Activated naive CD8-positive, alpha-beta T cell treated with anti-CD3 and anti-CD28 coated beads, Interleukin-2, amount 50 U/mL, for 24 hours (primary cell): Measurements from ENCODE around the gene FGFRL1.
"Not testable (repeated sequence)": the region's sequence is repeated elsewhere in the genome, so short reads cannot be mapped to it uniquely, and the experiment has no call there.

Experiments used
- ATAC-seq: fragments of 150-1000 bp; cut with Tn5 transposase; one replicate; pipeline ENCODE4 v1.10.0; 2021
- DNase-seq: peaks from one replicate; pipeline ENCODE4 v3.0.0; 2021
- H3K27ac Mint-ChIP-seq: one replicate; pipeline ENCODE4 v1.8.0; 2021; ENCODE audit warnings: mild to moderate bottlenecking, mixed read lengths
- H3K27me3 Mint-ChIP-seq: one replicate; pipeline ENCODE4 v1.8.0; 2021; ENCODE audit warnings: mixed read lengths
- H3K36me3 Mint-ChIP-seq: one replicate; pipeline ENCODE4 v1.8.0; 2021; ENCODE audit warnings: low read depth, mixed read lengths
- H3K4me1 Mint-ChIP-seq: one replicate; pipeline ENCODE4 v1.8.0; 2021; ENCODE audit warnings: mixed read lengths
- H3K4me3 Mint-ChIP-seq: one replicate; pipeline ENCODE4 v1.8.0; 2021; ENCODE audit warnings: mild to moderate bottlenecking, moderate library complexity, mixed read lengths
- H3K9me3 Mint-ChIP-seq: one replicate; pipeline ENCODE4 v1.8.0; 2021; ENCODE audit warnings: mixed read lengths

FGFRL1 gene

DNA sequence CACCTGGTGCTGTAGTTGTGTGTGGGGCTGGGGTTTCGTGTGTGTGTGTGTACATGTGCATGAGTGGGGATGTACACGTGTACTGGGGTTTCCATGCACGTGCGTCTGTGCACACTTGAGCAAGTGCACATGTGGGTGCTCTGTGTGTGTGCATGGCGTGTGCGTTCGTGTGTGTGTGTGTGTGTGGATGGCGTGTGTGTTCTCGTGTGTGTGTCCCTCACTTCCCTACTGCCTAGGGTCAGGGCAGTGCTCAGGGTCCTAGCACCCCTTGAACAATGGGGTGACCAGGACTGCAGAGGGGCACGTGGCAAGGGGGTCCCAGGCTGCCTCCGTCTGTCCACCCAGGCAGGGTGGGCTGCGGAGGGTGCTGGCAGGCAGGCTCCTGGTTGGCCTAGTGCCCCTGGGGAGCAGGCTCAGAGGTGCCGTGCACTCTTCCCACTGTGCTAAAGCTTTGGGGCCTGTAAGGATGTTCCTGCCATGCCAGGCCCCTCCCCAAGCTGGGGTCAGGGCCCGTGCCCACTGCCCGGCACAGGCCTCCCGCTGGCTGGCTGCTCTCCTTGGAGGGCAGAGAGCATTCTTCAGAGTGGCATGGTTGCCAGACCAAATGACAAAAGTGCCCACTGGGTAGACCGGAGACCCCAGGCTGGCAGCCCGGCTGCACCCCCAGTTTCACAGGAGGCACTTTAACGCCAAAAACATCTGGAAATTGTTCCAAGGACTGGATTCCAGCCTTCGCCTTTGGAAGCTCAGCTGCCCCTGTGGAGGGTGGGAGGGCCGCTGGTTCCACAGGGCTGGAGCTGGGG, 29.1 kb downstream of the FGFRL1 start:
- H3K4me3 Mint-ChIP-seq = no peak overlapping the region
- ATAC-seq (no peak), DNase-seq (no peak)
- no peak overlapping the region for H3K27ac Mint-ChIP-seq
- H3K9me3 Mint-ChIP-seq = peaks cover 4% of the 10 kb centered on the region
- H3K4me1 Mint-ChIP-seq = peaks cover 2% of the 10 kb centered on the region
- H3K36me3 Mint-ChIP-seq = no peaks in the 10 kb centered on the region
- H3K27me3 Mint-ChIP-seq = peaks cover 16% of the 10 kb centered on the region

- H3K27ac Mint-ChIP-seq = no peak overlapping the region
- no peak overlapping the region for H3K4me3 Mint-ChIP-seq
- peaks cover 17% of the 10 kb centered on the region for H3K27me3 Mint-ChIP-seq
- ATAC-seq (no peak), DNase-seq (no peak)
- peaks cover 4% of the 10 kb centered on the region for H3K9me3 Mint-ChIP-seq
- H3K36me3 Mint-ChIP-seq = no peaks in the 10 kb centered on the region
- peaks cover 2% of the 10 kb centered on the region for H3K4me1 Mint-ChIP-seq
Observed at GRCh38 chr4:1041147-1041935, 29.9 kb downstream of the FGFRL1 start.

DNA sequence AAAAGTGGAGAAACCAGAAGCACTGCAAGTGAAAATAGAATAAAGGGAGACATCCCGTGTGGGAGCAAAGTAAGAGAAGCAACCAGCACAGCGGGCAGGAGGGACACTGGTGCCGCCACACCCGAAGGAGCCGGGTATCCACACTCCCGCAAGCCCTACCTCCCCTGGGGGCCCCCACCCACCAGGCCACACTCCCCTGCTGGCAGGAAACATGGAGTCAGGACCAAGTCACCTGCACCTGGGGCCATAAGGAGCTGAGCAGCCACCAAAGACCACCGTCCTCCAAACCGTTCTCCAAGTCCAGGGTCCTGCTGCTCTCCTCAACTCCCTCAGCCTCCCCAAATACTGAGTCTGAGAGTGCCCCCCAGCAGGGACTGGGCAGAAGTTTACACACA, 30.5 kb downstream of the FGFRL1 start:
- ATAC-seq (no peak), DNase-seq (no peak)
- Mint-ChIP-seq H3K27ac (no peak overlapping the region), H3K9me3 (peaks cover 4% of the 10 kb centered on the region), H3K4me1 (peaks cover 4% of the 10 kb centered on the region), H3K4me3 (no peak overlapping the region), H3K27me3 (peaks cover 19% of the 10 kb centered on the region), H3K36me3 (peaks cover 3% of the 10 kb centered on the region)

DNA sequence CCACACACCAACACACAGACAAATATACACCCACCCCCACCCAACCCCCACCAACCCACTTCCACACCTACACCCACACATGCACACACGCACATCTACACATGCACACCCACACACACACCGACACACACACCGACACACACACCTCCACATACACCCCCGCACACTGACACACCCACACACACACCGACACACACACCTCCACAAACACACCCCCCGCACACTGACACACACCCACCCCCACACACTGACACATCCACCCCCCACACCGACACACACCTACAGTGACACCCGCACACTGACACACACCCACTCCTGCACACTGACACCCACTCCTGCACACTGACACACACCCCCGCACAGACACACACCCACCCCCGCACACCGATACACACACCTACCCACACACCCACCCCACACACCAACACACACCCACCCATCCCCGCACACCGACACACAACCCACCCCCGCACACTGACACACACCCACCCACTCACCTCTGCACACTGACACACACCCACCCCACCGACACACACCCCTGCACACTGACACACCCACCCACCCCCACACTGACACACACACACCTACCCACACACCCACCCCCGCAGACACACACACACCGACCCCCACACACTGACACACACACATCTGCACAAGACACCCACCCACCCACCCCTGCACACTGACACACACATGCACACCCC, 31.1 kb downstream of the FGFRL1 start:
- ATAC-seq = no peak
- Mint-ChIP-seq H3K9me3 (peaks cover 4% of the 10 kb centered on the region), H3K27ac (no peak overlapping the region), H3K27me3 (peaks cover 23% of the 10 kb centered on the region), H3K4me1 (peaks cover 4% of the 10 kb centered on the region), H3K36me3 (peaks cover 3% of the 10 kb centered on the region), H3K4me3 (no peak overlapping the region)
- no peak for DNase-seq

DNA sequence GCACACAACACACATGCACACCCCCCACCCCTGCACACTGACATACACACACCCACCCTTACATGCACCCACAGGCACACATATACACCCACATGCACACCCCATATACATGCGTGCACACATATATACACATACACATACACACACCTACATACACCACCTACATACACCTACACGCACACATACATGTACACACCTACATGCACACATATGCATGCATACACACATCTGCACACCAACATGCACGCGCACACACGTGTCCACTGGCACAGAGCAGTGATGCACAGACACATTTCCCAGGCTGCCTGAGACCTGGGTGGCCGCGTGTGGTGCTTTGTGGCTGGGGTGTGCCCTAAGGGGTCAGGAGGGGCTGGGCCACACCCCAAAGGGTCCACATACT, 31.7 kb downstream of the FGFRL1 start:
- Mint-ChIP-seq H3K4me1 (peaks cover 4% of the 10 kb centered on the region), H3K4me3 (peak overlapping the region; percentile 42)
- peak; percentile 15 for ATAC-seq

DNA sequence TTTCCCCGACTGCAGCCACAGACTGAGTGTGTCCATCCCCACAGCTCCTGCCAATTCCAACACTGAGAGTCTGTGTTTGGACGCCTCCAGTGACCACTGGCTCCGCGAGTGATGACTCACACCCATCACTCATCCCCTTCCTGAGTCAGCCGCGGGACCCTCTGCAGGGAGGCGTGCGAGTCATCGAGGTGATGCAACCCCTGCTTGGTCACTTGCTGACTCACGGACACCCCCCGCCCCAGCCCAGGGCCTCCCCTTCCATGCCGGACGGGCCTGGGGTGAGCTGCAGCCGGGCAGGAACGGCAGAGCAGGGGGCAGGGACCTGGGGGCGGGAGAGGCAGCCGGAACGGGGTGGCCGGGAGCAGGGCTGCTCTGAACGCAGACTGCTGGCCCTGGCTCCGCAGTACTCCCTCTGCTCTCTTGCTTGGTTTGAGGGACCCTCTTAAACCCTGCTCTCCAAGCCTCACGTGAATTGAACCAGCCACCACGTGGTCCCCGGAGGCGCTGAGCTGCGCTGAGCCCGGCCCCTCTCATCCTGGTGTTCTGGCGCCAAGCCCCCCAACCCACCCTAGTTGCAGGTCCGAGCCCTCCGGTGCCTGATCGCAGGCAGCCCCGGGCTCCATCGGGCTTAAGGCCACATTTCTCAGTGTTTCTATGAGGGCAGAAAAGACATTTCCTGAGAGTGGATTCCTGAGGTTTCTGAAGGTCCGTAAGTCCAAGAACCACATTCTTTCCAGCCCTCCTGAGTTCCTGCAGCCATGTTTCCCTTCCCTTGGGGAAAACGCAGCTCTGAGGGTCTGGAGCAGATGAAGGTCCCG, 32.4 kb downstream of the FGFRL1 start:
- DNase-seq = peak; percentile 57
- peaks cover 27% of the 10 kb centered on the region for H3K27me3 Mint-ChIP-seq
- peaks cover 4% of the 10 kb centered on the region for H3K9me3 Mint-ChIP-seq
- ATAC-seq = peak; percentile 72
- no peak overlapping the region for H3K4me3 Mint-ChIP-seq
- no peak overlapping the region for H3K27ac Mint-ChIP-seq
- peaks cover 4% of the 10 kb centered on the region for H3K4me1 Mint-ChIP-seq
- H3K36me3 Mint-ChIP-seq = peaks cover 3% of the 10 kb centered on the region

More for the DNA sequence above, 31.7 kb downstream of the FGFRL1 start:
- peak overlapping the region; percentile 71 for H3K27ac Mint-ChIP-seq
- H3K9me3 Mint-ChIP-seq = peaks cover 4% of the 10 kb centered on the region
- H3K27me3 Mint-ChIP-seq = peaks cover 26% of the 10 kb centered on the region
- peaks cover 3% of the 10 kb centered on the region for H3K36me3 Mint-ChIP-seq
- no peak for DNase-seq

- DNase-seq = no peak
Observed at GRCh38 chr4:1044469-1045192, 33.2 kb downstream of the FGFRL1 start.

GRCh38 chr4:1045193-1045594, 33.8 kb downstream of the FGFRL1 start:
- Mint-ChIP-seq H3K9me3 (peaks cover 4% of the 10 kb centered on the region), H3K27ac (no peak overlapping the region), H3K36me3 (peaks cover 3% of the 10 kb centered on the region), H3K27me3 (peaks cover 33% of the 10 kb centered on the region), H3K4me3 (no peak overlapping the region), H3K4me1 (peaks cover 4% of the 10 kb centered on the region)
- no peak for DNase-seq
- no peak for ATAC-seq

More at GRCh38 chr4:1044469-1045192, 33.2 kb downstream of the FGFRL1 start:
- Mint-ChIP-seq H3K4me1 (peaks cover 4% of the 10 kb centered on the region), H3K9me3 (peaks cover 4% of the 10 kb centered on the region), H3K4me3 (no peak overlapping the region), H3K27me3 (peaks cover 33% of the 10 kb centered on the region), H3K27ac (no peak overlapping the region), H3K36me3 (peaks cover 3% of the 10 kb centered on the region)
- no peak for ATAC-seq

- ATAC-seq (no peak), DNase-seq (no peak)
- H3K36me3 Mint-ChIP-seq = peaks cover 3% of the 10 kb centered on the region
- H3K4me3 Mint-ChIP-seq = no peak overlapping the region
- peaks cover 4% of the 10 kb centered on the region for H3K4me1 Mint-ChIP-seq
- peaks cover 33% of the 10 kb centered on the region for H3K27me3 Mint-ChIP-seq
- no peak overlapping the region for H3K27ac Mint-ChIP-seq
- H3K9me3 Mint-ChIP-seq = peaks cover 4% of the 10 kb centered on the region
Observed at GRCh38 chr4:1045595-1046201, 34.3 kb downstream of the FGFRL1 start.

- not testable (repeated sequence) for H3K4me1 Mint-ChIP-seq, H3K27ac Mint-ChIP-seq, ATAC-seq, DNase-seq, H3K4me3 Mint-ChIP-seq, H3K9me3 Mint-ChIP-seq, H3K36me3 Mint-ChIP-seq
- peaks cover 33% of the 10 kb centered on the region for H3K27me3 Mint-ChIP-seq
Observed at GRCh38 chr4:1046581-1047011, 35.2 kb downstream of the FGFRL1 start.

- no peak for DNase-seq
- H3K9me3 Mint-ChIP-seq = peaks cover 4% of the 10 kb centered on the region
- peaks cover 4% of the 10 kb centered on the region for H3K4me1 Mint-ChIP-seq
- H3K4me3 Mint-ChIP-seq = no peak overlapping the region
- ATAC-seq = no peak
- peaks cover 3% of the 10 kb centered on the region for H3K36me3 Mint-ChIP-seq
- no peak overlapping the region for H3K27ac Mint-ChIP-seq
- H3K27me3 Mint-ChIP-seq = peaks cover 33% of the 10 kb centered on the region
Observed at GRCh38 chr4:1047106-1047975, 35.9 kb downstream of the FGFRL1 start.

DNA sequence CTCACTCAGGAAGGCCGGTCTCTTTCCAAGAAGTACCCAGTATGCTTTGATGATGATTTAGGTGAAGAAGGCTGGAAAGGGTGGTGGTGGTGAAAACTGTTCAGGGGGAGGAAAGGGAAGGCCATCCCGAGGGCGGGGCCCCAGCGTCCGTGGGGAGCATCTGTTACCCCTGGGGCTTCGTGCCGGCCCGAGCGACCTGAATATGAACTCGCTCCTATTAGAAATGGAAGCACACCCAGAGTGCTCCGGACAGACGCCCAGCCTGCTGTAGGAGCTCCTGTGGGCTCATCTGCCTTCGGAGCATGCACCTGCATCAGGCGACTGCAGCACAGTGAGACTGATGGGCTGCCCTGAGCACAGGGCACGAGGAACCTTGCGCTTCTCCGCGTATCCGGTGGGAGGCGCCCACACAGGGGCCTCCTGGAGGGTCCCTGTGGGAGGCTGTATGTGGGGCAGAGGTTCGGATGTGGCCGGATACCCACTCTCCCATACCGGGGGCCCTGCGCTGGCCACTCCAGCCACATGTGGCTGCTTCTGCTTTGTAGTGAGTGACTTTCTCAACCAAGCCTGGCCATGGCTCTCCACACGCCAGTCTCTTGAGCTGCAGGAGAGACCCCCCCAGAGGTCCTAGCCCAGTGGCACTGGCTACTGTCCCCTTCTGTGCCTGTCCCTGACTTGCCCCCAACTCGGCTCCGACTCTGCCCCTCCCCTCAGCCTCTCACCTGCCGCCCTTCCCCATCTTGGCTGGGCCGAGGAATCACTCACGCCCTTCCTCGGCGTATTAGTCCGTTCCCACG, 36.7 kb downstream of the FGFRL1 start:
- Mint-ChIP-seq H3K27me3 (peaks cover 31% of the 10 kb centered on the region), H3K36me3 (peaks cover 3% of the 10 kb centered on the region)

More for the DNA sequence above, 36.7 kb downstream of the FGFRL1 start:
- H3K4me1 Mint-ChIP-seq = peaks cover 3% of the 10 kb centered on the region
- peaks cover 2% of the 10 kb centered on the region for H3K9me3 Mint-ChIP-seq
- no peak overlapping the region for H3K4me3 Mint-ChIP-seq
- ATAC-seq (no peak), DNase-seq (no peak)
- no peak overlapping the region for H3K27ac Mint-ChIP-seq
